PFSK-1 (cell line): Measurements from ENCODE around the gene BCL11A.

Experiments
- FOXP2 ChIP-seq: optimal IDR thresholded peaks from 2 replicates; pipeline ENCODE3; 2011; ENCODE audit warnings: borderline replicate concordance, control low read depth, inconsistent platforms; ENCODE audit not compliant: insufficient read depth; ENCODE audit errors: extremely low read length, extremely low read depth
- POLR2AphosphoS5 ChIP-seq: IDR thresholded peaks from 2 replicates; pipeline ENCODE4 v1.6.1; 2012; ENCODE audit warnings: low read depth, mild to moderate bottlenecking, control low read depth, low read length, moderate library complexity
- SIN3A ChIP-seq: IDR thresholded peaks from 2 replicates; pipeline ENCODE4 v1.6.1; 2012; ENCODE audit warnings: mild to moderate bottlenecking, low read length, moderate library complexity, borderline replicate concordance; ENCODE audit not compliant: insufficient read depth
- TAF1 ChIP-seq: IDR thresholded peaks from 2 replicates; pipeline ENCODE4 v1.6.1; 2012; ENCODE audit warnings: low read length, control low read depth, borderline replicate concordance; ENCODE audit not compliant: insufficient read depth
- TF ChIP-seq, protein P1 (sequence below), 2 experiments: IDR thresholded peaks; 2 replicates each; pipeline versions ENCODE4 v1.6.1 to v1.8.0; 2011 to 2012; ENCODE audit warnings: low read depth in 2 of 2, low read length in 2 of 2, control low read depth in 1 of 2, inconsistent platforms in 1 of 2, mild to moderate bottlenecking in 1 of 2, moderate library complexity in 1 of 2; ENCODE audit not compliant: insufficient read depth in 1 of 2

BCL11A gene

DNA sequence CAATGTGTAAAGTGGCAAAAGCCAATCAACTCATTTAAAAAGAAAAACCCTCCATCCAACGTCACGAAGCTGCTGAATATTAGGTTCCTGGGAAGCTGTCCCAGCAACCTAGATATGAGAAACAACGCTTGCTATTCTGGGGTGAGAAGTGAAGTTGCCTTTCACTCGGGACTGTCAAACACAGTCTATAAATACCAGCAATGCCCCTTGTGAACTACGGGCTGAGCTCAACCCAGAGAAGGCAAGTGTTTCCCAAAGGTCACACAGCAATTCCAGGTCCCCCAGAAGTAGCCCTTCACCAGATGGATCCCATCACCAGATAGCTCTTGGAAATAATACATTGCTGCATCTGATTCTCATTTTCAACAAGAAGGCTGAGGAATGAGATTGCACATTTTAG, 67.9 kb downstream of the BCL11A start:
- TF ChIP-seq, protein P1, sequence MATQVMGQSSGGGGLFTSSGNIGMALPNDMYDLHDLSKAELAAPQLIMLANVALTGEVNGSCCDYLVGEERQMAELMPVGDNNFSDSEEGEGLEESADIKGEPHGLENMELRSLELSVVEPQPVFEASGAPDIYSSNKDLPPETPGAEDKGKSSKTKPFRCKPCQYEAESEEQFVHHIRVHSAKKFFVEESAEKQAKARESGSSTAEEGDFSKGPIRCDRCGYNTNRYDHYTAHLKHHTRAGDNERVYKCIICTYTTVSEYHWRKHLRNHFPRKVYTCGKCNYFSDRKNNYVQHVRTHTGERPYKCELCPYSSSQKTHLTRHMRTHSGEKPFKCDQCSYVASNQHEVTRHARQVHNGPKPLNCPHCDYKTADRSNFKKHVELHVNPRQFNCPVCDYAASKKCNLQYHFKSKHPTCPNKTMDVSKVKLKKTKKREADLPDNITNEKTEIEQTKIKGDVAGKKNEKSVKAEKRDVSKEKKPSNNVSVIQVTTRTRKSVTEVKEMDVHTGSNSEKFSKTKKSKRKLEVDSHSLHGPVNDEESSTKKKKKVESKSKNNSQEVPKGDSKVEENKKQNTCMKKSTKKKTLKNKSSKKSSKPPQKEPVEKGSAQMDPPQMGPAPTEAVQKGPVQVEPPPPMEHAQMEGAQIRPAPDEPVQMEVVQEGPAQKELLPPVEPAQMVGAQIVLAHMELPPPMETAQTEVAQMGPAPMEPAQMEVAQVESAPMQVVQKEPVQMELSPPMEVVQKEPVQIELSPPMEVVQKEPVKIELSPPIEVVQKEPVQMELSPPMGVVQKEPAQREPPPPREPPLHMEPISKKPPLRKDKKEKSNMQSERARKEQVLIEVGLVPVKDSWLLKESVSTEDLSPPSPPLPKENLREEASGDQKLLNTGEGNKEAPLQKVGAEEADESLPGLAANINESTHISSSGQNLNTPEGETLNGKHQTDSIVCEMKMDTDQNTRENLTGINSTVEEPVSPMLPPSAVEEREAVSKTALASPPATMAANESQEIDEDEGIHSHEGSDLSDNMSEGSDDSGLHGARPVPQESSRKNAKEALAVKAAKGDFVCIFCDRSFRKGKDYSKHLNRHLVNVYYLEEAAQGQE (IDR thresholded peaks at IDR 0.05; ENCODE audit: insufficient read depth in 1 of 2, low read depth in 2 of 2, low read length in 2 of 2) = no peak
- no peak for TF ChIP-seq SIN3A

GRCh38 chr2:60485055-60485454, 68.4 kb downstream of the BCL11A start:
- TF ChIP-seq TAF1 = no peak
- TF ChIP-seq FOXP2 = no peak
- TF ChIP-seq, protein P1 (IDR thresholded peaks at IDR 0.05; ENCODE audit: insufficient read depth in 1 of 2, low read depth in 2 of 2, low read length in 2 of 2) = no peak
- no peak for TF ChIP-seq SIN3A
- no peak for TF ChIP-seq POLR2AphosphoS5

DNA sequence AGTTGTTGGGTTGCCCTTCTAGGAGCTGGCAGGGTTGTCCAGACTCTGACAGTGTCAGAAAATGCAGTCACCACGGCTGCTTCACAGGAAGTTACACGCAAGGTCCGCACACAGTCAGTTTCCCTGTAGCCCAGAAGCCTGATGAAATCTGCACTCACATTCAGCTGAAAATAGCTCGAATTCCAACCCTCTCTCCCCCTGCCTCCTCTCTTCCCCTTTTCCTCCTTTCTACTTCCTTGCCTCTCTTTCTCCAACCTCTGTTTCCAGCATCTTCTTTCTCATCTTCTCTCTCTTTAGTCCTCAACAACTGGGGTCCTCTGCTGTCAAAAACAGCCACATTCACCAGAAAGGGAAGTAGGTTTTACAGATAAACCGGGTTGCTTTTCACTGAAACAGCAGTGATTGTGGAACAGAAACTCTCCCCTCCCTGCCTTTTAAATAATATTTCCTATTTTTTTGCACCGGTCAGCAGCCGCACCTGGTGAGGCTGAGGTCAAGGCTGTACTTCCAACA, 69.3 kb downstream of the BCL11A start:
- no peak for TF ChIP-seq TAF1

- TF ChIP-seq FOXP2 = no peak
- no peak for TF ChIP-seq SIN3A
- TF ChIP-seq TAF1 = no peak
Observed at GRCh38 chr2:60483401-60483800, 70.1 kb downstream of the BCL11A start.

DNA sequence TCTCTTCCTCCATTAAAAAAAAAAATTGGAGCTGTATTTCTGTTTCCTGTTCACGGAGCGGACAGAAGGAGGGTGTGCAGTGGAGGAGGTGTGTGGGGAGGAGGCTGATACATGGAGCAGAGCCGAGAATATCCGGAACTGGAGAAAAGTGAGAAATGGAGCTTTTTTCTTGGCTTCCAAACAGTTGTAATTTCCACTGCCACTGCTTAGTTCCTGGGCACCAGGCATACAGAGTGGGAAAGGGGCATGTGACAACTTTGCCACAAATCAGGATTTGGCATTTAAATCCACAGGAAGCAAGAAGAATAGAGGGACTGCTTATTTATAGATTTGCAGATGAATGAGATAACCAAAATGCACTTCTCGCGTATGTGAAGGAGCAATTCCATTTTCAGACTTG, 71.2 kb downstream of the BCL11A start:
- no peak for TF ChIP-seq POLR2AphosphoS5
- TF ChIP-seq, protein P1 (IDR thresholded peaks at IDR 0.05; ENCODE audit: insufficient read depth in 1 of 2, low read depth in 2 of 2, low read length in 2 of 2) = no peak
- no peak for TF ChIP-seq SIN3A
- TF ChIP-seq TAF1 = no peak
- TF ChIP-seq FOXP2 = no peak

DNA sequence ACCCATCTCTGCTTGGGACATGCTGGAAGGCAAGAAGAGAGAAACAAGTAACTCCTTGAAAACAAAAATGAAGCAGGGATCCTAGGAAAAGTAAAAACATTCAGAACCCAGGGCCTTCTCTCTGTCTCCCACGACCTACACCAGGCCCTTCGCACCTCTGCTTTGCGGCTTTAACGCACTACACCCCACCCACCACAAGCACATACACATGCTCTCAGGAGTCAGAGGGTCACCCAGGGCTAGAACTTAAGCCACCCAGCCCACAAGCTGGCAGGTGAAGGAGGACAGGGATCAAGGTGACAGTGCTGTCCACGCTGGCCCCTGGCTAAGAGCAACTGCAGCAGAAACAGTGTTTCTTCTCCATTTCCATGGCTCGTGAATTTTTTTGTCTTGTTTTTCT, 72.2 kb downstream of the BCL11A start:
- TF ChIP-seq SIN3A (no peak), TAF1 (no peak), POLR2AphosphoS5 (no peak), FOXP2 (no peak)
- TF ChIP-seq, protein P1 (IDR thresholded peaks at IDR 0.05; ENCODE audit: insufficient read depth in 1 of 2, low read depth in 2 of 2, low read length in 2 of 2) = no peak
